KOPT-K1 (cell line): Measurements from ENCODE around the gene LTN1.
"Not testable (repeated sequence)": the region's sequence is repeated elsewhere in the genome, so short reads cannot be mapped to it uniquely, and the experiment has no call there.

ENCODE experiments used
- H3K27ac ChIP-seq: fragments of 200-600 bp; sonication (generic); 2 replicates; pipeline ENCODE4 v1.5.1; 2016; ENCODE audit warnings: antibody characterized with exemption, mild to moderate bottlenecking, low read depth, low read length; ENCODE audit not compliant: poor library complexity, severe bottlenecking
- H3K36me3 ChIP-seq: fragments of 200-600 bp; sonication (generic); 2 replicates; pipeline ENCODE4 v1.5.1; 2017; ENCODE audit warnings: antibody characterized with exemption, mild to moderate bottlenecking, low read length, moderate library complexity; ENCODE audit not compliant: insufficient read depth
- H3K9me3 ChIP-seq: fragments of 200-600 bp; sonication (generic); 2 replicates; pipeline ENCODE4 v1.5.1; 2017; ENCODE audit warnings: antibody characterized with exemption, low read length, mild to moderate bottlenecking; ENCODE audit not compliant: insufficient read depth, poor library complexity, severe bottlenecking

Gene LTN1

DNA sequence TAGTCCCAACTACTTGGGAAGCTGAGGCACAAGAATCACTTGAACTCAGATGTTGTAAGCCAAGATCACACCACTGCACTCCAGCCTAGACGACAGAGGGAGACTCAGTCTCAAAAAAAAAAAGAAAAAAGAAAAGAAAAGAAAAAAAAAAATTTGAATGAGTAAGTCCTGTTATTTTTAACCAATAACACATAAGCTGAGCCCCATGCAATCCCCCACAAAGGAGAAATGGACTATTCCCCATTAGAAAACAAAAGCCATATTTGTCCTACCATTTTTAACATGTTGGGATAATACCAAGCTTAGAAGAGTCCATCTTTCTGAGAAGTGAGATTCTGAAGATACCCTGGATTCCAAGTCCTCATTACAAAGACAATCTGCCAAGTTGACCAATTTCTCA lies 32.4 kb downstream of the LTN1 start:
- Histone ChIP-seq H3K9me3 (no peaks in the 10 kb centered on the region), H3K36me3 (peaks cover 88% of the 10 kb centered on the region), H3K27ac (no peak overlapping the region)

DNA sequence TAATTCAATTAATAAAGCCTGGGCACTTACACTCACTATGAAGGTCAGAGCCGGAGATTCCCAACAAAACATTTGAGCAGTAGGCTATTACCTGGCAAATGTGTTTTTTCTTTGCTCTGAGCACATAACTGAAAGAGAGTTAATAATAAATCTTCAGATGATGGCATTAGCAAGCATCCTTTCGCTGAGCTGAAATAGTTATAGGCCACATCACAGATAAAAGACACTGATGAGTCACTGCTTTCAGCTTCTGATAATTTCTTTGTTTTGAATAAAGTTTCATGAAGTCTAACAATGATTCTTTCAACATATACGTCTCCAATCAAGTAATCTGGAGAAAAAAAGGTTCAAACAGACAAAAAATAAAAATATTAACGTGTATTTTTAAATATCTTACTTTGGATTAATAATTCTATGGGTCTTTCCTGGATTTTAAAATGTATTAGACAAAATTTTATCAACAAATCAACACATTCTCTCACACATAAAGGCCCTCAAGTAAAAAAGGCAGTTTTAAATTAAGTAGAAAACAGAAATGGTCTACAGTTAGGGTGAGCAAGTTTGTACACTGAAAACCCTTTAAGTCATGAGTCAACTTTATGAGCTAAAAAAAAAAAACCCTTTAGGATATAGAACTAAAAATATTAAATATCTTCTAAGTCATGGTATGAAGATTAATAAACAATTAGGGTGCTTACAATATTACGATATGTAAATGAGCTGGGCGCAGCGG lies 33.1 kb downstream of the LTN1 start:
- Histone ChIP-seq H3K9me3 (no peaks in the 10 kb centered on the region), H3K27ac (no peak overlapping the region), H3K36me3 (peaks cover 90% of the 10 kb centered on the region)

DNA sequence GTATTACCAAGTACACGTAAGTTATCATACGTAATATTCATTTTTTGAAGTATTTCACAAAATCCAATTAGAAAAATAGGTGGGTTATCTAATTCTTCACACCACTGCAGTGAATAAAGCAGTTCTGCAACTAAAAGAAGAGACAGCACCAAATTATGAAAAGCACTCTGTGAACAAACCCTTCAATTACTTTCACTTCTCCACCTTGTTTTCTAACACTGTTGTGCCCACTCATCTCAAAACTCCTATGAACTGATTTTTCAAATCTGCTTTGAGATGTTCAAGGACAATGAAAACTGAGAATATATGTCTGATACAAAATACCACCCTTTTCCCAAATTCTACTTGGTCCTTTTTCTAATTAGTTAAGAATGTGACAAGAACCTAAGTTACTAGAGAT lies 39.4 kb downstream of the LTN1 start:
- Histone ChIP-seq H3K36me3 (peaks cover 82% of the 10 kb centered on the region), H3K9me3 (no peaks in the 10 kb centered on the region), H3K27ac (no peak overlapping the region)

- no peak overlapping the region for H3K27ac ChIP-seq
- H3K9me3 ChIP-seq: no peaks in the 10 kb centered on the region
- H3K36me3 ChIP-seq: peaks cover 79% of the 10 kb centered on the region
Observed at GRCh38 chr21:28952686-28953085, 40.0 kb downstream of the LTN1 start.

- Histone ChIP-seq H3K9me3 (no peaks in the 10 kb centered on the region), H3K36me3 (peaks cover 76% of the 10 kb centered on the region), H3K27ac (no peak overlapping the region)
Observed at GRCh38 chr21:28949318-28949717, 43.4 kb downstream of the LTN1 start.

GRCh38 chr21:28944296-28944695 lies 48.4 kb downstream of the LTN1 start:
- no peak overlapping the region for H3K27ac ChIP-seq
- H3K36me3 ChIP-seq: peaks cover 82% of the 10 kb centered on the region
- H3K9me3 ChIP-seq: no peaks in the 10 kb centered on the region

DNA sequence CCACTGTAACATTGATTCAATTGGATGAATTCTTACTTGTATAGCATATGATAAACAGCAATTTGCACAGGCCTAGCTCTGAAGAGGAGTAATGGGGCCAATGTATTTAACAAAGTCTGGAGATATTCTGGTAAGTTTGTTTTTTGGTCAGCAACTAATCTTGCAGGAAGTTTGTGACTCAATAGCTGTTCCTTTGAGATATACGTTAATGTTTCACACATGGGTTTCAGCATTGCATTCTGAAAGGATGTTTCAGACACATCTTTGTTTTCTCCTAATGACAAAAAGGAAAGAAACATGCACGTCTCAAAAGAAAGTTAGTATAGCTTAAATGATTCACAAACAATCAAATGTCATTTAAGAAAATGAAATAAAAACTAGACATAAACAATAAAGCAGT lies 49.0 kb downstream of the LTN1 start:
- peaks cover 85% of the 10 kb centered on the region for H3K36me3 ChIP-seq
- H3K27ac ChIP-seq: no peak overlapping the region
- H3K9me3 ChIP-seq: no peaks in the 10 kb centered on the region

- Histone ChIP-seq H3K36me3 (peaks cover 87% of the 10 kb centered on the region), H3K9me3 (no peaks in the 10 kb centered on the region), H3K27ac (no peak overlapping the region)
Observed at GRCh38 chr21:28938726-28939125, 54.0 kb downstream of the LTN1 start.

DNA sequence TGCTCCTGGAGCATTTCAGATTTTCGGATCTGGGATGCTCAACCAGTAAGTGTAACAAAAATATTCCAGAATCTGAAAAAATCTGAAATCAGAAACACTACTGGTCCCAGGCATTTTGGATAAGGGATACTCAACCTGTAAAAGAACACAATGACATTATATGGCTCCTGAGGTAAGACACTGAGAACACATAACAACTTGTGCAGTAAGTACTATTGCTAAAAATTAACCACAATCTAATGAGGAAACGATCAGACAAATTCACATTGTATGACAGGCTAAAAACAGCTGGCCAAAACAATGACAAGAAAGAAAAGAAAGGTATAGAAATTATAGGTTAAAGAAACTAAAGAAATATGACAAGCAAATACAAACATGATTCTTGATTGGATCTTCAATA lies 54.9 kb downstream of the LTN1 start:
- no peaks in the 10 kb centered on the region for H3K9me3 ChIP-seq
- H3K36me3 ChIP-seq: peaks cover 90% of the 10 kb centered on the region
- H3K27ac ChIP-seq: no peak overlapping the region

GRCh38 chr21:28936721-28937120 lies 56.0 kb downstream of the LTN1 start:
- no peak overlapping the region for H3K27ac ChIP-seq
- peaks cover 81% of the 10 kb centered on the region for H3K36me3 ChIP-seq
- no peaks in the 10 kb centered on the region for H3K9me3 ChIP-seq

GRCh38 chr21:28936036-28936435 lies 56.6 kb downstream of the LTN1 start:
- H3K36me3 ChIP-seq: peaks cover 76% of the 10 kb centered on the region
- no peaks in the 10 kb centered on the region for H3K9me3 ChIP-seq
- no peak overlapping the region for H3K27ac ChIP-seq

- Histone ChIP-seq H3K27ac (no peak overlapping the region), H3K9me3 (no peaks in the 10 kb centered on the region), H3K36me3 (peaks cover 62% of the 10 kb centered on the region)
Observed at GRCh38 chr21:28932717-28933116, 60.0 kb downstream of the LTN1 start.

DNA sequence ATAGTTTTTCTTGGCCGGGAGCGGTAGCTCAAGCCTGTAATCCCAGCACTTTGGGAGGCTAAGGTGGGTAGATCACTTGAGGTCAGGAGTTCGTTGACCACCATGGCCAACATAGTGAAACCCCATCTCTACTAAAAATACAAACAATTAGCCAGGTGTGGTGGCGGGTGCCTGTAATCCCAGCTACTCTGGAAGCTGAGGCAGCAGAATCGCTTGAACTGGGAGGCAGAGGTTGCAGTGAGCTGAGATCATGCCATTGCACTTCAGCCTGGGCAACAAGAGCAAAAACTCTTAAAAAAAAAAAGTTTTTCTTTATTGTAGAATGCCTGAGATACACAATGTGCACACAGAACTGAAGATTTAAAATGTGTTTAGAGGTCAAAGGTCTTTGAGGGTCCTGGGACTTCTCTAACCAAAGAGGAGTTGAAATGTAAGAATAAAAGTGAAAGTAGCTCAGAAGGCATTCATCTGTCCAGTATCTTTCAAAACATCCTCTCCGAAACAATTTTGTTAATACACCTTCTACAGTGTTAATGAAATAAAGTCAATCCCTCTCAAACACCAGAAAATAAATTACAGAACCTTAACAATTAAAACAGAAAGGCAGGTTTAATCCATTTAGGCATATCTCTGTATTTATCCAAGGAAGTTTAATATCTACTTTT lies 60.8 kb downstream of the LTN1 start:
- H3K27ac ChIP-seq, H3K9me3 ChIP-seq: not testable (repeated sequence)
- H3K36me3 ChIP-seq: peaks cover 55% of the 10 kb centered on the region

DNA sequence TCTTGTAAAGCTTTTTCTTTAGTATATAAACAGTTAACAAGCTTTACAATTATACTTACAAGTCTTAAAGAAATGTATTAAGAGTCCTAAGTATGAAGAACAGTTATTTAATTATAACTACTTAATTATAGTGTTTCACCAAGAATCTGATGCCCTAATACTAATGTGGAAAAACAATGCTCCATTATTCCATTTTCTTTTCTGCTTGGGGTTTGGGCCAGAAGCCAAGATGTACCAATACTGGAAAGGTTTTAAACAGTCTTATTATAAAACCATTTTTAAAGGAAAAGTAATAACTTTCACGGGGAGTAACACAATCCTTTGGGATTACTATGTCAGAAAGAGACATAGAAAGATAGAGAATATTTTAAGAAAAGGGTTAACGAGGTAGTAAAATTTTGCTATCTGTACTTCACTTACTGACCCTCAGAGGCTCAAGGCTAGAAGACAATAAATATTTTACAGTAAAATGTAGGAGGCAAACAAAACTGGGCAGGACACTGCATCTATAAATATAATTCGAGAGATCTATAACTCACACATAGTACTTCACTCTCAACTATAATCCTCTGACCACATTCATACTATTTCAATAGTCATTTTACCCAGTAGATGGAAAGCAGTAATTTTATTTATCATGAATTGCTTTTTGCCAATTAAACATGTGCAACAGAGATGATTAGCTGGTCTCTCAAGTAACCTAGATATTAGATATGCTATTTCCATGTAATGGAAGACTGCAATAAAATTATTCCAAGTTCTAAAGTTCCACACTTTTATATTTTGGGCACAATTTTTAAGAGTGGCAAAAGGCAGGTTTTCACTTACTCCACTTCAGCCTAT lies 63.9 kb downstream of the LTN1 start:
- H3K27ac ChIP-seq: no peak overlapping the region
- peaks cover 24% of the 10 kb centered on the region for H3K36me3 ChIP-seq
- no peaks in the 10 kb centered on the region for H3K9me3 ChIP-seq

GRCh38 chr21:28927130-28927529 lies 65.5 kb downstream of the LTN1 start:
- Histone ChIP-seq H3K27ac (no peak overlapping the region), H3K9me3 (no peaks in the 10 kb centered on the region), H3K36me3 (peaks cover 13% of the 10 kb centered on the region)
